Skeletal muscle satellite cell (primary cell): ENCODE data around the gene MTOR.

Experiments
- H3K27me3 ChIP-seq: 2 replicates; pipeline ENCODE4 v1.7.0; 2013; ENCODE audit warnings: low read length; ENCODE audit not compliant: control insufficient read depth, insufficient read depth
- H3K36me3 ChIP-seq: 2 replicates; pipeline ENCODE4 v1.7.0; 2013; ENCODE audit warnings: mild to moderate bottlenecking, control low read depth, low read length; ENCODE audit not compliant: insufficient read depth
- H3K4me1 ChIP-seq: 2 replicates; pipeline ENCODE4 v1.7.0; 2013; ENCODE audit warnings: low read length; ENCODE audit not compliant: control insufficient read depth, insufficient read depth
- H3K4me2 ChIP-seq: 2 replicates; pipeline ENCODE4 v1.7.0; 2013; ENCODE audit warnings: mild to moderate bottlenecking, low read length
- H3K4me3 ChIP-seq: 2 replicates; pipeline ENCODE4 v1.7.0; 2013; ENCODE audit warnings: low read length
- H3K9ac ChIP-seq: 2 replicates; pipeline ENCODE4 v1.7.0; 2013; ENCODE audit warnings: mild to moderate bottlenecking, low read depth, low read length, moderate library complexity
- H3K9me3 ChIP-seq: replicated peaks from 2 replicates; pipeline ENCODE4 v1.7.0; 2013; ENCODE audit warnings: mild to moderate bottlenecking, control low read depth, low read length

MTOR gene

DNA sequence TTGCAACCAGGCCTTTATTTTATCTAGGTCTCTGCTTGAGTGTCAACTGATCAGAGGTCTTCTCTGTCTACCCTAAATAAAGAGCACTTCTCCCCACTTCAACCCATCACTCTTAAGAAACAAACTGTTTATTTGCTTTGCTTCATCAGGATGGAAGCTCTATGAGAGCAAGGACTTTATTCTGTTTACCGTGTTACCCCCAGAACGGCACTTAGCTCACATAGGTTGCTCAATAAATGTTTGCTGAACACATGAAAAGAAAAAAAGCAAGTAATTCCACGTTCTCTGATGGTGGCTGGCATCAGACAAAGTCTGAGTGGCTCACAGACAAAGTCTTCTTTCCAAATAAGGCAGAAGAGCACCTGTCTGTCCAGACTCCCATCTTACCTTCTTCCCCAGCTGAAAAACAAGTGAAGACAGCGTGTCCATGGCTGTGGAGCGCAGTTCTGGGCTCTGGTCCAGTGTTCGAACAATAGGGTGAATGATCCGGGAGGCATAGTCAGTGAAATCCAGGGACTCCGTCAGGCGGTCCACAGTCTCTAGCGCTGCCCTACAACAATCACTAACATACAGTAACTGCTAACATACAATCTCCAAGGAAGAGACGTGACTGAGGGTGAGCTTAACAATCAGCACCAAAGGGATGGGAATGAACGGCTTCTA, 50.3 kb downstream of the MTOR start:
- Histone ChIP-seq H3K4me1 (no peaks in the 10 kb centered on the region), H3K4me3 (no peak overlapping the region), H3K36me3 (peaks cover 62% of the 10 kb centered on the region), H3K4me2 (no peak overlapping the region), H3K9ac (no peak overlapping the region), H3K27me3 (no peaks in the 10 kb centered on the region), H3K9me3 (no peaks in the 10 kb centered on the region)

DNA sequence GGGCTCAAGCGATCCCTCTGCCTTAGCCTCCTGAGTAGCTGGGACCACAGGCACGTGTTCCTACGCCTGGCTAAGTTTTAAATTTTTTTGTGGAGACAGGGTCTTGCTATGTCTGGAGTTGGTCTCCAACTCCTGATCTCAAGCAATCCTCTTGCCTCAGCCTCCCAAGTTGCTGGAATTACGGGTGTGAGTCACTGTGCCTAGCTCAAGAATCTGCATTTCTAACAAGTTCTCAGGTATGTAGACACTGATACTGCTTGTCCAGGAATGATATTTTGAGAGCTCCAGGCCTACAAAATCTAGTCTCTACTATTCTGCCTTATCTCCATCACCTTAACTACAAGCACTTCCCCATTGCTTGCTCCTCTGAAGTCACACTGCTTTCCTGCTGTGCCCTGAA, 50.9 kb downstream of the MTOR start:
- no peaks in the 10 kb centered on the region for H3K4me1 ChIP-seq
- H3K4me2 ChIP-seq, result no peak overlapping the region
- no peak overlapping the region for H3K4me3 ChIP-seq
- H3K36me3 ChIP-seq, result peaks cover 61% of the 10 kb centered on the region
- H3K27me3 ChIP-seq, result no peaks in the 10 kb centered on the region
- no peaks in the 10 kb centered on the region for H3K9me3 ChIP-seq
- H3K9ac ChIP-seq, result no peak overlapping the region

DNA sequence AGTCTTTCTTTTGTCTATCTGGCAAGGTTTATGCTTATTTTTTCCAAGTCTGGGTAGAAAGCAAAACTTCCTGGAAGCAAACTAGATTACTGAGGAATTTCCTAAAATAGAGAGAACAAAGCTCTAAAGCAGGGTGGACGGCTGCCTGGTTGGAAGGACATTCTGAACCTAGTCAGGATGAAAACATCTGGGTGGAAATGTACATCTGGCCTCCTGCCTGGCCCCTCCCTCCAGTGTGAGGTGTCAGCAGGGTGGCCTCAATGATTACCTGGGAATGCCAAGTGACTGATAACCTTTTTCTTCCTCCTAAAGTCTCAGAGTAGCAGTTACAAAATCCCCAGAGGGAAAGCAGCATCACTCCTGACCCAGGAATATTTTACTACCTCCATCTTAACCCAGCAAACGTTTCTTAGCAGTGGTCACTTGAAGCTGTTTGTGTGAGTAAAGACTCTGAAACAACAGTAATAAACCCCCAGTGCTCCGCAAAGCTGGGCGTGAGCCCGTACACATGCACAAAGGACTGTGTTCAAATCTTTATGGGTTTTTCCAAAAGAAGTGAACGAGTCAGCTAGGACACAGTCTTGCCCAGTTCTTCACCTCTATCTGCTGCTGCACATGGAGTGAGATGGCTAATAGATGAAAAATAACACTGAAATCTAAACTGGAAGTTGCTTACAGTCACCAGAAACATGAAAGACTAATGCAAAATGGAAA, 54.3 kb downstream of the MTOR start:
- Histone ChIP-seq H3K9me3 (no peaks in the 10 kb centered on the region), H3K27me3 (no peaks in the 10 kb centered on the region), H3K9ac (no peak overlapping the region), H3K36me3 (peaks cover 69% of the 10 kb centered on the region), H3K4me1 (no peaks in the 10 kb centered on the region), H3K4me2 (no peak overlapping the region), H3K4me3 (no peak overlapping the region)

DNA sequence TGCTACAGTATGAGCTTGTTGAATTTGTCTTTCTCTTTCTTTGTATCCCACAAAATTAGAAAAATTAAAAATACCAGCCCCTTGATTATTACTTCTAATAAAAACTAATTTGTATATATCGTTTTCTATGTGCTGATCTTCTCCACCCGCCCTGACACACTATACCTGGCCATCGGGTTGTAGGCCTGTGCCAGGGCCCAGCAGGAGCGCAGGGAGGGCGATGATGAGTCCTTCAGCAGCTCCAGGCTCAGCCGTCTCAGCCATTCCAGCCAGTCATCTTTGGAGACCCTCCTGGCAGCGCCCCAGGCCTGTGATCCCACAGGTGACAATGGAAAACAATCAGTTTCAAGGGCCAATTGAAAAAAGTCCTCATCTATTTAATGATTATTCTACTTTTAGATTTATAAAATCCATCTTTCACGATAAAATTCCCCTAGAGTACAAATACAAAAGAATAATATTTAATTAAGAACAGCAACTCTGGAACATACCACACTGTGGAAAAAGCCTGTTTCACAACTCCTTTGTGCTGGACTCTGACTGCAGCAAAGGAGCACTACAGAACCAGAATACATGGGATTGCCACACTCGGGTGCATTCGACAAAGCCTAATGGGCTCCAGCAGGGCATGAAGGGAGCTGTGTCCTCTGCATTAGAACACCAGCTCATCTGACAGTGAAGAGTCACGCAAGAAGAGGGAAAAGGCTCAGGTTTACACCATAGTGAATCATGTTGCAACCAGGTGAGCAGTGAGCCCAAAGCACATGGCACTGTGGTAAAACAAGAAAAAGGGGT, 57.8 kb downstream of the MTOR start:
- no peak overlapping the region for H3K4me2 ChIP-seq
- H3K36me3 ChIP-seq, result peaks cover 53% of the 10 kb centered on the region

DNA sequence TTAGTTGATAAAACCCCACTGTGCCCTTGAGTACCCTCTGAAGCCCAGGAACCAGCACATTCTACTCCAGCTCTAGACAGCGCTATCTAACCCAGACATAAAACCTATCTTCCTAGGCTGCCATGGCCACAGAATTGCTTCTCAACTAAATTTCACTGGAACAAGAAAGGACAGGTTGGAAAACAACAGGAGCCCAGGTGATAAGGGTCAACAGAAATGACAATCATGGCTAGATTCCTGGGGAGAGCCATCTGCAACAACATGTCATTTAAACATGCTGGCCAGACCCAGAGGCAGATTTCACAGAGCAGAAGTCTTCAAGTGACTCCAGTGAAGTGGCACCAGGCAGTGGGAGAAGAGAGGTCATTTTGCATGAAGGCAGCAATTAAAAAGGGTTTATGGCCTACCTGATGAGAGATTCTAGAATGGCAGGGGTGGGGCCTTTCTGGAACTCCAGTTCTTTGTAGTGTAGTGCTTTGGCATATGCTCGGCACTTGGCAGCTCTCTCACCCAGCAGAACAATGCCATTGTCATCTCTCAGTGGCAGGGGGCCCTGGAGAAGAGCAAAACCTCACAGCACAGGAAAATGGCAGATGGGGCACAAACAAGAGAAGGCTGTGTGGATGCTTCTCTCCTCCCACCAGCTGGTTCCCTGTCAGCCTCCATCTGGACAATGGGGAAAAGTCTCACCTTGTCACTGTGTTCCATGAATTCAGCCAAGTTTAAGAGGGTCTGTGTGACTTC, 63.3 kb downstream of the MTOR start:
- Histone ChIP-seq H3K27me3 (no peaks in the 10 kb centered on the region), H3K36me3 (peaks cover 47% of the 10 kb centered on the region), H3K9ac (no peak overlapping the region), H3K9me3 (no peaks in the 10 kb centered on the region), H3K4me2 (no peak overlapping the region), H3K4me1 (no peaks in the 10 kb centered on the region), H3K4me3 (no peak overlapping the region)

More for the DNA sequence above, 57.8 kb downstream of the MTOR start:
- no peaks in the 10 kb centered on the region for H3K4me1 ChIP-seq
- H3K27me3 ChIP-seq, result no peaks in the 10 kb centered on the region
- H3K9ac ChIP-seq, result no peak overlapping the region
- no peaks in the 10 kb centered on the region for H3K9me3 ChIP-seq
- H3K4me3 ChIP-seq, result no peak overlapping the region

DNA sequence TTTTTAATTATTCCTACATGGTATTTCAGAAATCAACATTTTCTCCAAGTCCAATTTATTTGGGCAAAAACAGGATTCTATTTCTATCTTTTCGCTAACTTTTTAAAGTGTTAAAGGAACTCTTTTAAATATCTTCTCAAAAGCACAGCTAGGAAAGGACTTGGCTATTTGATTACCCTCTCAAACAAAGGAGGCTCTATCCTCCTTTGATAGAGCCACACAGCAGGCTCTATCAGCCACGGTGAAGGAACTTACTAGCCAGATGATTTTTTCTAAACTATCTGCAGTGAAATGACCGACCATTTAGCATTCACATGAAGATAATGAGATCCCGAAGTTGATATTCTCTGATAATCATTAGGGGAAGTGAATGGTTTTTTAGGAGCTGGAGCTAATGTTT, 64.1 kb downstream of the MTOR start:
- no peaks in the 10 kb centered on the region for H3K9me3 ChIP-seq
- H3K36me3 ChIP-seq, result peaks cover 48% of the 10 kb centered on the region
- H3K4me3 ChIP-seq, result no peak overlapping the region
- H3K9ac ChIP-seq, result no peak overlapping the region
- no peaks in the 10 kb centered on the region for H3K4me1 ChIP-seq
- H3K4me2 ChIP-seq, result no peak overlapping the region
- H3K27me3 ChIP-seq, result no peaks in the 10 kb centered on the region

DNA sequence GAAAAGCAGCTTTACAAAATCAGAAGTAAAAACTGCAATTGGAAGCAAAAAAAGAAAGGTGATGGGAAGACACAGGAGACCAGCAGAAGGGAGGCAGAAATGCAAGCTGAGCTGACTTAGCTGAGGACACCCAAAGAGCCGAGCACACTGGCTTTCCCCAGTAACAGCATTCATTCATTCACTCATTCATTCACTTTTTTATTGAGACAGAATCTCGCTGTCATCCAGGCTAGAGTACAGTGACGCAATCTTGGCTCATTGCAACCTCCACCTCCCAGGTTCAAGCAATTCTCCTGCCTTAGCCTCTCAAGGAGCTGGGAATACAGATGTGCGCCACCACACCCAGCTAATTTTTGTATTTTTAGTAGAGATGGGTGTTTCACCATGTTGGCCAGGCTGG, 65.0 kb downstream of the MTOR start:
- Histone ChIP-seq H3K27me3 (no peaks in the 10 kb centered on the region), H3K4me3 (no peak overlapping the region), H3K36me3 (peaks cover 51% of the 10 kb centered on the region), H3K9me3 (no peaks in the 10 kb centered on the region), H3K4me2 (no peak overlapping the region), H3K4me1 (no peaks in the 10 kb centered on the region), H3K9ac (no peak overlapping the region)

DNA sequence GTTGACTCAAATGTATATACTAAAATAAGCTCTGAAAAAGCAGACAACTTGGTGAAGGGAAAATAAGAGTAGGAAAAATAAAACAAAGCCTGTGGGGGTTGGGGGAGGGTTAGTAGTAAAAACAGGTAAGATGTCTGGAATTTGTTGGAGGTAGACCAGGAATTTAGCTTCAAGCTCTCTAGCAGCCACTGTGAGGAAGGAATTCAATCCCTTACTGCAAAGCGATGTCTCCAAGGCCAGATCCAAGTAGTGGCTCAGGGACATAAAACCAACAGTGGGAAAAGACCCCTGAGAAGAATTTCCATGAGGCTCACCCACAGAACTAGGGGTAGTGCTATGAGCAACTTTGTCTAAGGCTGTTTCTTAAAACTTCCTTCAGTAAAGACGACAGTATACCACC, 65.4 kb downstream of the MTOR start:
- peaks cover 51% of the 10 kb centered on the region for H3K36me3 ChIP-seq
- H3K4me1 ChIP-seq, result no peaks in the 10 kb centered on the region
- H3K27me3 ChIP-seq, result no peaks in the 10 kb centered on the region
- no peak overlapping the region for H3K4me2 ChIP-seq
- no peaks in the 10 kb centered on the region for H3K9me3 ChIP-seq
- no peak overlapping the region for H3K9ac ChIP-seq
- H3K4me3 ChIP-seq, result no peak overlapping the region

DNA sequence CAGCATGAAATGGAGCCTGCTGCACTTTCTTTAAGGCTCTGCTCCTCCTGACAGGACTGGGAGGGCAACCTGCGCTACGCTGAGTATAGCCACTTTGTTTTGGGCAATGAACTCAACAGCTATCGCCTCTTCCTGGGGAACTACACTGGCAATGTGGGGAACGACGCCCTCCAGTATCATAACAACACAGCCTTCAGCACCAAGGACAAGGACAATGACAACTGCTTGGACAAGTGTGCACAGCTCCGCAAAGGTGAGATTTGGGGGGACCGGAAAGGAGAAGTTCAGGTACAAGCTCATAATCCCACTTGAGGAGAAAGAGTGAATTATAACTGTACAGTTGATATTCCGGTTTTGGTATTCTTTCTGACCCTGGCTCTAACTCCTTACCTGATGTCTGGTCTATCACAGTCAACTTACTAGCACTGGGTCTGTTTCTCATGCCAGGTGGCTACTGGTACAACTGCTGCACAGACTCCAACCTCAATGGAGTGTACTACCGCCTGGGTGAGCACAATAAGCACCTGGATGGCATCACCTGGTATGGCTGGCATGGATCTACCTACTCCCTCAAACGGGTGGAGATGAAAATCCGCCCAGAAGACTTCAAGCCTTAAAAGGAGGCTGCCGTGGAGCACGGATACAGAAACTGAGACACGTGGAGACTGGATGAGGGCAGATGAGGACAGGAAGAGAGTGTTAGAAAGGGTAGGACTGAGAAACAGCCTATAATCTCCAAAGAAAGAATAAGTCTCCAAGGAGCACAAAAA, 67.8 kb downstream of the MTOR start:
- no peak overlapping the region for H3K9ac ChIP-seq
- no peak overlapping the region for H3K4me2 ChIP-seq
- H3K27me3 ChIP-seq, result no peaks in the 10 kb centered on the region
- no peaks in the 10 kb centered on the region for H3K9me3 ChIP-seq
- no peak overlapping the region for H3K4me3 ChIP-seq
- no peaks in the 10 kb centered on the region for H3K4me1 ChIP-seq
- peaks cover 58% of the 10 kb centered on the region for H3K36me3 ChIP-seq

DNA sequence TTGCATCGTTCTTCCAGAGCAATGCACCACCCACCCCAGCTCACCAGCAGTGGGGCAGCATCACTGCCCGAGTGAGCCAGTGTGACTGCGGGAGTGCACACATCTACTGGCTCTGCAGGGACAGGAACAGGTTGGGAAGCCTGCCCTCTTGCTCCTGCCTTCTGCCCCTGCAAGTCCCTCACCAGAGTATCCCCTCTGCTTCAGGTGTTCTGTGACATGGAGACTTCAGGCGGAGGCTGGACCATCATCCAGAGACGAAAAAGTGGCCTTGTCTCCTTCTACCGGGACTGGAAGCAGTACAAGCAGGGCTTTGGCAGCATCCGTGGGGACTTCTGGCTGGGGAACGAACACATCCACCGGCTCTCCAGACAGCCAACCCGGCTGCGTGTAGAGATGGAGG, 69.0 kb downstream of the MTOR start:
- peaks cover 49% of the 10 kb centered on the region for H3K36me3 ChIP-seq
- H3K27me3 ChIP-seq, result no peaks in the 10 kb centered on the region
- H3K9me3 ChIP-seq, result no peaks in the 10 kb centered on the region
- no peak overlapping the region for H3K4me2 ChIP-seq
- no peak overlapping the region for H3K4me3 ChIP-seq
- H3K9ac ChIP-seq, result no peak overlapping the region
- H3K4me1 ChIP-seq, result no peaks in the 10 kb centered on the region
